SHP77 treated with DMSO at 0.1 percent for 48 hours (cell line): ENCODE results near the gene FRAT2.
A peak's percentile ranks its signal among the peaks of the same experiment; 100 is the strongest.
"Not testable (repeated sequence)": the region's sequence is repeated elsewhere in the genome, so short reads cannot be mapped to it uniquely, and the experiment has no call there.

Experiments used
- DNase-seq: peaks from one replicate; lab custom pipeline; 2025; lab: John Stamatoyannopoulos, UW

The FRAT2 gene

DNA sequence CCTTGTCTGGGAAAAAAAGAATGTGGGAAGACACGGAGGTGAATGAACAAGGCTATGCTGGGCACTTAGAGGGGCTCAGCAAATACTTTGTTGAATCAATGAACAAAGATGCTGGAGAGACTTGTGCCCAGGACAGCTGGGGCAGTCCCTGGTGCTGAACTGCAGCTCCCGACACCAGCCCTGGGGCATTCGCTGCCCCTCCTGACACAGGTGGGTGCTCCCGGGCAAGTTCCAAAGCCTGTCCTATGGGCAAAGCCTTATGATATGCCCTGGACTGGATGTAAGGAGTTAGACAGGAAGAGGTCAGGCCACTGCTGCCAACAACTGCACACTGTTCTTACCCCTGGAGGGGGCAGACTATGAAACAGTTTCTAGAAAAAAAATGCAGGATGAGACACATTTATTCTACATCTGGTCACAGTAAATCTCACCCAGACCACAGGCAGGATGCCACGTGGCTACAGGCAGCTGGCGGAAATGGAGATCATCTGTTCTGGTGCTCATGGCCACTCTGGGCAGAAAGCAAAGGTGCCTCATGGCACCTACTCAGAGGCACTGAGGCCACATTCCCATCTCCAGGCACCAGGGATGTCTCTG, 21.9 kb upstream of the FRAT2 start:
- DNase-seq = no peak

DNA sequence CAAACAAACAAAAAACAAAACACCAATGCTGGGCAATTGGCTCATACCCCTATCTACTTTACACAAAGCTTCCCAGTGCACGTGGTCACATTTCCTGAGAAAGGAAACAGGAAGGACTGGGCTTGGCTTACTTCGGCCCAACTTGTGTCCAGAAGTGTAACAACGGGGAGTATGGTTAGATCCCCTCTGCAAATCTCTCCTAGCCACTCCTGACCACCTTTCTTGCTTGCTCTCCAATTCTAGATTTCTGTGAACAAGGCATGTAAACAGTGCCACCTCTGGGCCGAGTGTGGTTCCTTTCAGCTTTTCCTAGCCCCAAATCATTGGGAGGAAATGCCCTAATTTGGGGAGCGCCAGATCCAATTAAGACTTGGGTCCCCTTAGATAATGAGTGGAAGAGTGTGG, 21.0 kb upstream of the FRAT2 start:
- DNase-seq = no peak

DNA sequence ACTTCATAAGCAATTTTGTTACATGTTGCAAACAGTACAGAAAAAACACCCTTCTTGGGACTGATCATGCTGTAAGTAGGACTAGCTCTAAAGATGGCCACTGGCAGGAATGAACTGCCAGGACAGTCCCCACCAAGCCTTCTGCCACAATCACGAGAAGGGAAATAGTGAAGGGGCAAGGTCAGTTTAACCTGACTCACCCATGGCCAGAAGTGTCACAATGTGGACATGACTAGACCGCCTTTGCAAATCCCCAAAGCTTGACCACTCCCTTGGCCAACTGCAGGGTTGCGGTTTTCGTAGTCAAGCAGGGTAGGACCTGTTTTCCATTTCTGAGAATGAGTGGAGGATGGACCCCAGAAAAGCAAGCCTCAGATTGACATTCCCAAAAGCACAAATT, 19.4 kb upstream of the FRAT2 start:
- DNase-seq = no peak

DNA sequence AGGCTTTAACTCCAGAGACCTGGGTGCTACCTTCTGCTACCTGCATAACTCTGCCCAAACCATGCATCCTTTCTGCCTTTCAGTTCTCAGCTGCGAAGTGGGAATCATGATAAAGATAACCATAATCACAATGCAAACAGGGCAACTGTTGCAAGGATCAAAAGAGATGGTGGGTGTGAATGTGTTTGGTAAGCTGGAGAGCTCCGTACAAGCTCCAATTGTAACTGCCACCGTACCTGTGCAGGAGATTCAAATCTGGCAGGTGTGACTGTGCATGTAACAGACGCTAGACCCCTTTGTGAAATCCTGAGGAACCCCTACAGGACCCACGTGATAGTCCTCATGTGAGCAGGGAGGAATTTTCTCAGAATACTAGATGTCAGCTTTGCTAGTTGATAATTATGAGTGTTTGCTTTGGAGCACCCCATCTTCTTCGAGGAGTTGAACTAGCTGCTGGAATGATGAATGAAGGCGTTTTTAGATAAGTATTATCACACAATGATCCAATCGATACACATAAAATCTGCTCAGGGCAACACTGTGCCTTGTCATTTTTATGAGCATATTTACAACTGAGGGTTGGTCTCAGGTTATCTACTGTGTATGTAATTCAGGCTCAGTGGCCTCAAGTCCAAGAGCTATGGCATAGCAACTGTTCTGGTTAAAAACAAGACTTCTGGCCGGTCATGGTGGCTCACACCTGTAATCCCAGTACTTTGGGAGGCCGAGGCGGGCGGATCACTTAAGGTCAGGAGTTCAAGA, 15.4 kb upstream of the FRAT2 start:
- no peak for DNase-seq

DNA sequence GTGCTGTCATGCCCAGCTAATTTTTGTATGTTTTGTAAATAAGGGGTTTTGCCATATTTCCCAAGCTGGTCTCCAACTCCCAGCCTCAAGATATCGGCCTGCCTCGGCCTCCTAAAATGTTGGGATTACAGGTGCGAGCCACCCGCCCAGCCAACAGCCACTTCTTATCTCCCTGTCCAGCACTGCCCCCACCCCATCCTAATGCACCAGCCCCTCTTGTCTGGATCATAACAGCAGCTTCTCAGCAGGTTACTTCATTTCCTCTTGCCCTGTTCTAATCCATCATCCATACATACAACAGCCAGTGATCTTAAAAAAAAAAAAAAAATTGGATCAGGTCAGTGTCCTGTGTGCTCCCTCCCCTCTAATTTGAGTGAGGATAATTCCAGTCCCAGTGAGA, 12.8 kb upstream of the FRAT2 start:
- DNase-seq = no peak

DNA sequence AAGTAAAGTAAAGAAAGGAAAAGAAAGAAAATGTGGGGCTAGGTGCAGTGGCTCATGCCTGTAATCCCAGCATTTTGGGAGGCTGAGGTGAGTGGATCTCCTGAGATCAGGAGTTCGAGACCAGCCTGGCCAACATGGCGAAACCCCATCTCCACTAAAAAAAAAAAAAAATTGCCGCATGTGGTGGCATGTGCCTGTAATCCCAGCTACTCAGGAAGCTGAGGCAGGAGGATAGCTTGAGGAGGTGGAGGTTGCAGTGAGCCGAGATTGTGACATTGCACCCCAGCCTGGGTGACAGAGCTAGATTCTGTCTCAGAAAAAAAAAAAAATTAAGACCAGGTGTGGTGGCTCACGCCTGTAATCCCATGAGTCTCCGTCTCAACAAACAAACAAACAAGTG, 9.1 kb upstream of the FRAT2 start:
- not testable (repeated sequence) for DNase-seq

DNA sequence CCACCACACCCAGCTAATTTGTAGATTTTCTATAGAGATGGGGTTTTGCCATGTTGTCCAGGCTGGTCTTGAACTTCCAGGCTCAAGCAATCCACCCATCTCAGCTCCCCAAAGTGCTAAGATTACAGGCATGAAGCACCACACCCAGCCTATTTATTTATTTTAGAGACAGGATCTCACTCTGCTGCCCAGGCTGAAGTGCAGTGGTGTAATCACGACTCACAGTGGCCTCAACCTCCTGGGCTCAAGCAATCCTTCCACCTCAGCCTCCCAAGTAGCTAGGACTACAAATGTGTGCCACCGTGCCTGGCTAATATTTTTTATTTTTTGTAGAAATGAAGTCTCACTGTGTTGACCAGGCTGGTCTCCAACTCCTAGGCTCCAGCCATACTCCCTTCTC, 6.9 kb upstream of the FRAT2 start:
- no peak for DNase-seq

DNA sequence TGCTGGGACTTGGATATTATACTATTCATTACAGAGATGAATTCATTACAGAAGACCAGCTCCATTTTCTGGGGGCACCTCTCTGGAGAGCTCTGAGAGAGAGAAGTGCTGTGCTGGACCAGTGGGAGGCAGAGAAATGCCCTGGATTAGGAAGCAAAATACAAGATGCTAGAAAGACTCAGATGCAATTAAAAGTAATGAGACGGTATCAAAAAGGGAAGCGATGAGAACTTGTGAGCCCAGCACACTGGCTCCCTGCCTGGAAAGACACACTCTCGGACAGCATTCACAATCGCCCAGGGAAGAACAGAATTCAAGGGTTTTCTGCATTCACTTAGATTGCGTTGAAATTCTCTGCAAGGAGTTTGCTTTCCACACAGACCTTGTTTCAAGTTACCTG, 3.5 kb upstream of the FRAT2 start:
- no peak for DNase-seq

DNA sequence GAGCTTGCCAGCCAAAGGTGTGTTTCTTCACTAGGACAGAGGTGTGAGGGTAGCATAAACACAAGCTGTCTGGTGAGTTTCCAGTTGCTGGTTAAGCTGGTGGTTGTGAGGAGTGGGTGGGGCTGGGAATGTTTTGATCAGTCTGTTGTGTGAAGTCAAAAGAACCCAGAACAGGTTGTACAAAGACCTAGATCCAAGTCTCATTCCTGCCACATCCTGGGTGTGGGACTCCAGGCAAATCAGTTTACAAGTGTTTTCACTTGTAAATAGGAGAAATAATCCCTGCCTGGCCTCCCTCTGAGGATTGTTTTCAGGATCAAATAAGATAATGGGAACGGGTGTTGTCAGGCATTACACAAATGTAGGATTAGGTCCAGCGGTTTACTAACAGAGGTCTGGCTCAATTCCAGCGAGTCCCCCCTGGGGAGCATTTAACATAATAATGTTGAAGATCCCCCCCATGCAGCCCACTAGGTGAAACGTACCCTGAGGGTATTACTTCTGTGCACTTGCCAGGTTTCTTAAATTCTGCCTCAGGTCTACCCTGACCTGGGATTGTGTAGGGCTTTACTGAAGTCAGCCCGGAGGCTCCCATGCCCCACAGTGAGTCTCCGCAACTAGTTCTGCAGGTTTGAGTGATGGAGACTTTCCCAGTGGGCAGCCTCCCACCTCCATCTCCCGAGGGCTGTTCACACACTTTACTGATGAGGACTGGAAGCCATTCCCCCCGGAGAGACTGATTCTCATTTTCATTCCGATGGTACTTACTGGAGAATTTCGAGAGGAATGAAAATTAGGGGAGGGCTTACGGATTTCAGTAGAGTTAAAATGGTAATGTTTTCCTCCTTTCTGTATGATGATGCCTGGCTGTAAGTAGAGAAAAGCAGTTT, 2.7 kb upstream of the FRAT2 start:
- DNase-seq = no peak

DNA sequence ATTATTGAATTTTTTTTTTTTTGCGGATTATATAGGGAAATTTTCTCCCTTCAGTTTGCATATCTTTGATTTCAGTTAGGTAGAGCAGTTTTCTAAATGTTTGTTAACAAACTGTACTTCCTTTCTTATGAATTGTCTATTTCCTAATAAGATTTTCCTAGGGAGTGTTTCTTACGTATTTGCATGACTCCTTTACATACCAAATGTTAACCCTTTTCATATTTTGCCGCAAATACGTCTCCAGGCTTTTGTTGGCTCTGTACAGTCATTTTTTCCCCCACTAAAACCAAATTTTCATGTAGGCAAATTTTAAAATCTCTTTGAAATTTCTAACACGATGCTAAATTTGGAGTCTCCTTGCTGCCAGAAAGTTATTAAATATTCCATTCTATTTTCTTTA, 1.9 kb upstream of the FRAT2 start:
- no peak for DNase-seq

DNA sequence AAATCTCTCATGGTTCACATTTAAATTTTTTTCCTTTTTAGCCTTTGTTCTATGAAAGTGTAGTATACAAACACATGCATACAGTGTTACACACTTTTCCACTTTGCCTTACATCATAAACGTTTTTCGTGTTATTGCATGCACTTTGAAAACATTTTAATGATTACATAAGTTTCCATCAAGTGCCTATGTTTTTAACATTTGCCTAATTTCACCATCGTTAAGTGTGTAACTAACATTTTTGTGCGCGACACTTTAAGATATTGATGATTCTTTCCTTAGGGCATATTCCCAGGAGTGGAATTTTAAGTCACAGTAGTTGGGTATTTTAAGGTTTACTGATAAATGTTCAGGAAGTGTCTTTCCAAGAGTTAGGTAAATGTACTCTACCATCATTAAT, 1.5 kb upstream of the FRAT2 start:
- DNase-seq = no peak

DNA sequence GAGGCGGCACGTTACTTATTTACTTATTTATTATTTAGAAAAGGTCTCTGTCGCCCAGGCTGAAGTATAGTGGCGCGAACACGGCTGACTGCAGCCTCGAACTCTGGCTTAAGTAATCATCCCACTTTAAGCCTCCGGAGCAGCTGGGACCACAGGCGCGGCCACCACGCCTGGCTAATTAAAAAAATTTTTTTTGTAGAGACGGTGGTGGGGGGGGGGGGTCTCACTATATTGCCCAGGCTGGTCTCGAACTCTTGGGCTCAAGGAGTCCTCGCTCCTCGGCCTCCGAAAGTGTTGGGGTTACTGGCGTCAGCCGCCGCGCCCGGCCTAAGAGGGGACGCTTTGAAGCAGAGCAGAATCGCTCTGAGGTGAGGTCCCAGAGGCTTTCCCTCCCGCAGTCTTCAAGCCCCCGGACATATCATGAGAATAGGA, 675 bp upstream of the FRAT2 start:
- DNase-seq = no peak

DNA sequence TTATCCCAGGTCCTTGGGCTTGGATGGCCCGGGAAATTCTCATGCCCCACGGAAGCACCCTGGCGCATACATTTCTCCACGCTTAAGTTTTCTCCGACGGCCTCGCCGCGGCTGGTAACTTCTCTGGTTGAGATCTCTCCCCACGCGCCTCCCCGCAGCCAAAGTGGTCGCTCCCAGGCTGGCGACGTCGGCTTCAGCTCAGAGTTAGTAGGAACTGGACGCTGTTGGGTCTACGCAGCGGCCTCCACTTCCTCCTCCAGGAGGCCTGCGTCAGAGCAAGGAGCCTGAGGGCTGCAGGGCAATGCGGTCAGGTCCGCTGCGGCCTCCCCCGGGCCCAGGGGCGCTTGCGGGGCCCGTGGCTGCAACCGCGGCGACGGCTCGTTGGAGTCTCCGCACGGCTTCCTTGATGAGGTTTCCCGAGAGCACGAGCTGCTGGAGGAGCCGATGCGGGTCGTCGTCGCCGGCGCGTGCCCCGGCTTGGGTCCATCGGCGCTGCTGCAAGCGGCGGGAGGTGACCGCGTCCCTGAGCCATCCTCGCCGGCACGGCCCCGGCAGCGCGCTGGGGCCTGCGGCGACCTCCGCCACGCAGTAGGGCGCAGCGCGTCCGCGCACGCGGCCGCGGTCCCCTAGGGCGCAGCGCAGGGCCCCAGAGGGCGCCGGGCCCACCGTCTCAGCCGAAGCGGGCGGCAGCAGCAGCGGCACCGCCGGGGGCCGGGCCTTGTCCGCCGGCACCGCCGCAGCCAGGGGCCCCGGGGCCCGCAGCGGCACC, 744 bp downstream of the FRAT2 start:
- no peak for DNase-seq

DNA sequence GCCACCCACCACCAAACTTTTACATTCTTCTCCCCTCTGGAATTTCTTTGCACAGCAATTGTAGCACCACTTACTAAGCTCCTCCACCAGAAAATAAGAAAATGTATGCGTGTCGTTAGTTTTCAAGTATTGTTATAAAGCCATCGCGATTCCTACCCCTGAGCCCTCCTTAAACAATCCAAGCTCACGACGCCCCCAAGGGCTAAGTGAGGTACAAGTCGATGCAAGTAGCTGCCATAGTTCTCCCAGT, 1.3 kb downstream of the FRAT2 start:
- DNase-seq = no peak

DNA sequence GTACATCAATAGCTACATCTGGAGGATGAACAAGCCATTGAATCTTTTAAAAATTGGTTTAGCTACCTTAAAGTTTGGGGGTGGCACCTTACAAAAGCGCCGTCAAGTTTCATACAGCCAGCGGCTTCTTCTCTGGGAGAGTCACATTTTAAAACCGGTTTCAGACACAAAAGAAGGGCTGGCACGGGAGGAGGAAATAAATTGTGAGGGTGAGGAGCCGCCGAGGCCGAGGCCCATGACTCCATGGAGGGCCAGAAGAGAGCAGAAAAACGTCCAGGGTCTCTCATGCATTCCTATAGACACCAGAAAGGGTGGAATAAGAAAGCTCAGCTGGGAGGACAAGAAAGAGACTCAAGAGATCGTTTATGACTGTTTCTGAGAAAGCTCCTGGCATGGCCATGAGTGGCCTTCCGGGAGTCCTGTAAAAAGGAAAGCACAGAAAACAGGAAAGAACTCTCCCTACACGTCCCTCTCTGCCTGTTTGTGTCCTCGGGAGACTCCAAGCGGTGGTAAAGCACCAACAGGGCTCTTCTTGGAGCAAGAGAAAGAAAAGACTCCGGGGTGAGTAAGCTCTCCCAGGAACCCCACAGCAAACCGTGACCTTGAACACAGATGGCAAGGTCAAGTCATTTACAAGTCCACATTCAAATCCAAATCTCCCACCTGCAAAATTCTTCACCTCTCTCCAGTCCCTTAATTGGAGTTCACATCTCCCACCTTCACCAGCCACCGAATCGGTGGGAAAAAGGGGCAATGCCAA, 1.8 kb downstream of the FRAT2 start:
- DNase-seq = peak; percentile 19

DNA sequence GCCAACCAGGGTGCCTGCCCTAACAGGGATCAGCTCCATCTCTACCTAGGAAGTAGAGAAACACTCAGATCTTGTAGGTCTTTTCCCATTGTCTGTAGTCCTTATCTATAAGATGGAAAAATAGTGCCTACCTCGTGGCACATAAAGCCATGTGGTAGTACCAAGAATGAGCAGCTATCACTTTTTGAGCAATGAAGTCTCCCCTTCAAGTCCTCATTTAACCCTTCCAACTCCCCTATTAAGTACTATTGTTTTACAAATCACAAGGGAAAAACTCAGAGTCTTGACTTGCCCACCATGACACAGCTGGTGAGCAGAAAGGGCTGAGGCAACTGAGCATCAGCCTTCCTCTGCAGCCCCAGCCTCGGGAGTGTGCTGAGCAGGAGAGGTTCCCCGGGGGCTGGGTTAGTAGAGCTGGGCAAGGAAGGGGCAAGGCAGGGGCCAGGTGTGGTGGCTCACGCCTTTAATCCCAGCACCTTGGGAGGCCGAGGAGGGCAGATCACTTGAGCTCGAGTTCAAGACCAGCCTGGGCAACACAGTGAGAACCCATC, 3.3 kb downstream of the FRAT2 start:
- no peak for DNase-seq

DNA sequence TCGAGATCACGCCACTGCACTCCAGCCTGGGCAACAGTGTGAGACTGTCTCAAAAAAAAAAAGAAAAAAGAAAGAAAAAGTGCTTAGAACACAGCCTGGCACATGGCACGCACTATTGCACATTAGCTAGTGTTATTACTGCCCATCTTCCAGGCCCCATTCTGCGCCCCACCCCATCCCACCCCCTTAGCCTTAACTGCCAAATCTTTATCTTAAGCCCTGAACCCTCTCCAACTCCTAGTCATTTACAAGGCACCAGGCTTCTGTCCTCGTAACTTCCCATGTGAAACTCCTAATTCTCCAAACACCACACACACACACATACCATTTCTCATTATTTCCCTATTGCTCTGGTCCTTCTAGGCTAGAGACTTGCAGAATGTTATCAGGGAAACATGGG, 4.8 kb downstream of the FRAT2 start:
- DNase-seq = no peak

DNA sequence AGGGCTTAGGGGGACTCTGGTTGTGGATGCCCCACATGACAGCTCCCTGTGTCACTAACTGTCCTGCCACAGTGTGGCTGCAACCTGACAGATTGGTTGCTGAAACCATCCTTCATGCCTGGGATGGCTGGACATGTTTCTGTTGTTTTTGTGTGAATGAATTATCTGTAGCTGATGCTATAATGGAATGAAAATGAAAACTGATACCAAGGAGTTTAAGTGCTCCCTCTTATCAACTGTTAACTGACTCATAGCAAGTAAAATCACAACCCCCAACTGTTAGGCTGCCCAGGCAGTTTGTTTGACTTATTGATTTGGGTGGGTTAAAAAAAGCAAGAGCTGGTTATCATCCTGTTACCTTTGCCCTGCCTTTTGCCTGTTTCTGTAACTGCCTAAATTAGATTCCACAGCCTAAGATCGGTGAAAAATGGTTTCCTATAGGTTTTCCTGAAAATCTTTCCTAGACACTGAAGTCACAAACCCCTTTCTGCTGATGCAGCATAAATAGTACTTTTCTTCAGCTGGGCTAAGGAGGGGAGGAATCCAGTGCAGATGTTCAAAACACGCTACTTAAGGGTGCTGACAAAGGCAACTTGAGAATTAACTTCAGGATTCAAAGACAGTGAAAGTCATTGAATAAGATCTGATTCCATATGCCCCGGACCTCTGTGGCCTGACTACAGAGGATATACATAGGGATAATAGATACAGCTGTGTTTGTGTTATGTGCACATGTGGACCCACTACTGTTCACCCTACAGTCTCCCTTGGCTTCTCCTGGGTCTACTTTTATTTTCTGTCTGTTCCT, 5.7 kb downstream of the FRAT2 start:
- no peak for DNase-seq

DNA sequence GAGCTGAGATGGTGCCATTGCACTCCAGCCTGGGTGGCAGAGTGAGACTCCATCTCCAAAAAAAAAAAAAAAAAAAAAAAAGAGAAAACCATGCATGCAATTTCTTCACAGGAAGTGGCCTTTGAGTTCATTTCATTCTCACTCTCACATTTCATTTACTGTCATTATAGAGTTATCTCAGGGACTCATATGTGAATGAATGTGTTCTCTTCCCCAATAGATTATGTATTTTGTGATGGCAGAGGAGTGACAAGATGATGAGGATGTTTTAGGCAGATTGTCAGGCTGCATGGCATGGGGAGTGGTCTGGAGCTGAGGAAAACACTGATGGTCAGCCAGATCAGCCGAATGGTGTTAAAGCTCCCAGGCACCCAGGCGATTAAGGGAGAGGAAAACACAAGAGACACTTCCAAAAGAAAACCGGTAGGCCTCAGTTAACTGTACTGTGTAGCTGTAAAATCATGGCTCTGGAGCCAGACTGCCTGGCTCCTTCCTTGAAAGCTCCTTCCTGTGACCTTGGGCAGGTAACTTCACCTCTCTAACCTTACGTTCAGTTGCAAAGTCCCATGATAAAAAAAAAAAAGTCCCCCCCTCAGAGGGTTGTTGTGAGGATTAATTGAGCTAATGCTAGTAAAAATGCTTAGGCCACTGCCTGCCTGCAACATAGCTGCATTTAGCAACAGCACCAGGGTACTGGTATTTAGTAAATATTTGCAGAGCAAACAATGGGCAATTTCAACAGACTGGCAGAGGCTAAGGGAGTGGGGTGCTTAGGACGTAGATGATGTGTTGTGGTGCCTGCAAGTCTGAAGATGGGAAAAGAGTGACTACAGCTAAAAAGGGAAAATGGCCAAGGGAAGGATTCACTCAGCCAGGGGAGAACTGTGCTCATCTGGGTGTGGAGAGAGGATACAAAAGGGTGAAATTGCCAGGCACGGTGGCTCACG, 6.9 kb downstream of the FRAT2 start:
- peak; percentile 41 for DNase-seq
